Measurements from ENCODE around the gene F13B.

Gene F13B

DNA sequence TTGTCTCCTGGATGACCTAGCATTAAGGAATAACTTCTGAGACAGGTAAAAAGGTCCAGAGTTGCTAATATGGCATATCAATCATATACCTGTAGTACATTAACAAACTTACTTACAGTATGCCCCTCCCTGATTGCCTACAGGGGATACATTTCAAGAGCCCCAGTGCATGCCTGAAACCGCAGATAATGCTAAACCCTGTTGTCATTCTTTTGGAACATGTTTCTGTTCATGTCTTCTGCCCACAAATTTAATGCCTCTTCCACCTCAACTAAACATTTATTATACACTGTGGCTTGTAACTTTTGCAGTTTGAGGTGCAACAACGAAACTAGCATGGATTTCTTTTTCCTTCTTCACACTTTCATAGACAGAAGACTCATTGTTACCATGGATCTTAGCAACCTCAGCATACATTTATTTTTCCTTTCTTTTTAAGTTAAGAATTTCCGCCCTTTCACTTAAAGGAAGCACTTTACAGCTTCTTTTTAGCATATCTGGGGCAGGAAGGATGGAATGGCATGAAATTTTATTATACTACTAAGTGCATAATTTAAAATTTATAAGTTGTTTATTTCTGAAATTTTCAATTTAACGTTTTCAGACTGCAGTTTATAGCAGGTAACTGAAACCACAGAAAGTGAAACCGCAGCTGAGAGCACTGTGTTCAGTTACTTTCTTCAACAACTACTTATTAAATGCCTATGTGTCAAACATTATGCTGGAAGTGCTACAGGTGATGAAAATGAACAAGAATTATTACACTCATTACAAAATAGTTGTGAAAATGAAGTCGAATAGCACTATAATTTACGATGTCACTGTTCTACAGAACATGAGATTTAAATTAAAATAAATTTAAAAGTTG, 25.3 kb downstream of the F13B start:
- no peak for DNase-seq

DNA sequence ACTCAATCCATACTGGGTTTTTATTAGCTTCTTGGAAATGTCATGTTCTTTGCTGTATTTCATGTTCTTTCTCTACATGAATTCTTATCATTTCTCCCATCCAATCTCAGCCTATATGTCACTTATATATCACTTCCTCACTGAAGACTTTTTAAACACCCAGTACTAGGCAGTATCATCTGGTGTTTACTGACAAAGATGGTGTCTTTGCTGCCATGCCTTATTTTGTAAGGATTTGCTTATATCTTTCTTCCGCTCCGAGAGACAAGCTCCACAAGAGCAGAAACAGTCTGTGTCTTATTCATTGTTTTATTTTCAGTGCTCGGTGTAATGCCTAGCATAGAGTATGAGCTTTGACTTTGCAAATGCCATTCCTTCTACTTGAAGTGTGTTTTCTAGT, 30.2 kb downstream of the F13B start:
- DNase-seq = no peak

DNA sequence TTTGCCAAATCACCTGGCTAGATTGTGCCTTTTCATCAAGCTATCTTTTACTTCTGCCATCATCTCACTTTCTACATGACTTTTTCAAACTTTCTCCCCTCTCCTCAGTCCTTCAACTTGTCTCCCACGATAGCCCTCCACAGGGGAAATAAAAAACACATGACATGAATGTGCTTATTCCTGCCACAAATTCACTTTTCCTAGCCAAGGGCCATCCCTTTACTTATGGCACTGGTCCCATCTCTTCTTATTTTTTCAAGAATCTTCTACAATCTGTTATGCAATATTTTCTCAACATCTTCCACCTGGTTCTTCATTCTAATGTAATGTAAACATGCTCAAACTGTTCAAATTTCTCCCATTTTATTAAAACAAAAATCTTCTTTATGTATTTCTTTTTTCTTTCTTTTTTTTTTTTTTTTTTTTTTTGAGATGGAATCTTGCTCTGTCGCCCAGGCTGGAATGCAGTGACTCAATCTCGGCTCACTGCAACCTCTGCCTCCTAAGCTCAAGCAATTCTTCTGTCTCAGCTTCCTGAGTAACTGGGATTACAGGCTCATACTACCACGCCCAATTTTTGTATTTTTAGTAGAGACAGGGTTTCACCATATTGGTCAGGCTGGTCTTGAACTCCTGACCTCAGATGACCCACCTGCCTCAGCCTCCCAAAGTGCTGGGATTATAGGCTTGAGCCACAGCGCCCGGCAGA, 32.3 kb downstream of the F13B start:
- DNase-seq = peak; percentile 70

DNA sequence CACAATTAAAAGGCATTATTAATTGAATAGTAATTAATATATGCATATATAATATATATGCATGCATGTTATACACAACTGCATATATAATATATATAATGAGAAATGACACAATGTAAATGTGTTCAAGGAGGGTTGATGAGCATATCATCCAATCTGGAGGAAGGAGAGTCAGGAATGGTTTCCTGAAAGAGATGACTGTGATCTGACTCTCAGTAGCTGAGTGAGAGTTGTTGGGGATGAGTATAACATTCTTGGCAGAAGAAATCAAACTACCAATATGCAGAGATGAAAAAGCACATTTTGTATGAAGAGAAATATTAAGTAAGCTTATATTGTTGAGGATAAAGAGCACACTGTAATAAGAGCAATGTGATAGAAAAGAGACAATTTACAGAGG, 37.3 kb downstream of the F13B start:
- no peak for DNase-seq

DNA sequence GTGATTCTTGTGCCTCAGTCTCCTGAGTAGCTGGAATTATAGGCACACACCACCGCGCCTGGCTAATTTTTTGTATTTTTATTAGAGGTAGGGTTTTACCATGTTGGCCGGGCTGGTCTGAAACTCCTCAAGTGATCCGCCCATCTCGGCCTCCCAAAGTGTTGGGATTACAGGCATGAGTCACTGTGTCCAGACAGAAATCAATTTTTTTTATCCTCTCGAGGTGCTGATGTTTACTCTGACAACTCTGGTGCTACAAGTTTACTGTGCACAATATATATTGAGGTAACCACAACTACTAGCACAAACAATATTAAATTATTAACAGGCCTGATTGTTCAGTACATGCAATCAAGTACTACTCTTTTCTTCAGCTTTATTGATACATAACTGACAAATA, 39.7 kb downstream of the F13B start:
- DNase-seq = no peak

DNA sequence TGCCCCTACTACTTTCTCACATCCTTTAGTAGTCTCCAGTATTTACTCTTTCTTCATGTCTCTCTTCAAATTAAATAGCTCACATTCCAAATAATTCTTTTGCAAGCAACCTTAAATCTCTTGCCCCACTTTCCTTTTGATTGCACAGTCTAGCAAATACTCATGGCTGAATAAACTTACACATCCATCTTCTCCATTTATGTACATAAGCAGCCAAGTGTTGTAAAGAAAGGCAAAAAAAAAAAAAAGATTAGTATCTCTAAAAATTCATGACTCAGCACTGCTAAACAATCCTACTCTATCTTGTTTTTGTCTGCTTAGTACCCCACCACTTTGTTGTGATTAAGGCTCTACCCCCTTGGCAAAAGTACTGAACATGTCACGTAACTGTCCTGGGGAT, 42.6 kb downstream of the F13B start:
- DNase-seq = no peak

DNA sequence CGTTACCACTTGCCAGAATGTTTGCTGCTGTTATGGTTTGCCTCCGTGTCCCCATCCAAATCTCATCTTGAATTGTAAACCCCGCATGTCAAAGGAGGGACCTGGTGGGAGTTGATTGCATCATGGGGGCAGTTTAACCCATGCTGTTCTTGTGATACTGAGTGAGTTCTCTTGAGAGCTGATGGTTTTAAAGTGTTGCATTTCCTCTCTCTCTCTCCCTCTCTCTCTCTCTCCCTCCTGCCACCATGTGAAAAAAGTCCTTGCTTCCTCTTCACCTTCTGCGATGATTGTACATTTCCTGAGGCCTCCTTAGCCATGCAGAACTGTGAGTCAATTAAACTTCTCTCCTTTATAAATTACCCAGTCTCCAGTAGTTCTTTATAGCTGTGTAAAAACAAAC, 45.3 kb downstream of the F13B start:
- DNase-seq = no peak

DNA sequence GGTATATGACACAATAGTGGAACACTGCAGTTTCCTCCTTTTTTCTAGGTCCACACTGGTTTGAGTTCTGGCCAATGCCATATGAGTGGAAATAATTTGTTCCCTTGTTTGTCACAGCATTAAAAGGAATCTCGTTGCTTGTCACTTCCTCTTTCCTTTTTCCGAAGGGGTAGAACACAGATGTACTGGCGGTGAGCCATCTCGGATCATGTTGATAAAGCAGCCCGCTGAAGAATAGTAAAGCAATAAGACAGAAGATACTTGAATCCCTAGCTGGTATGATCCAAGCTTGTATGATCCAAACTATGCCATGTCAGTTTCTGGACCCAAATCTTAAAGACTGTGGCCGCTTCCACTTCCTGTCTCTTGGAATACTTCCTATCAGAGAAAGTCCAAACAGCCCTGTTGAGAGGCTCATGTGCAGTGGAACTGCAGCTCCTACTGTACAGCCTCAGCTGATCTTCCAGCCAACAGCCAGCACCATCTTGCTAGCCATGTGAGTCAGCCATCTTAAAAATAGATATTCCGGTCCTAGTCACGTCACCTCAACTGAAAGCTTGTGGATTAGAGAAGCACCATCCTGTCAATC, 49.4 kb downstream of the F13B start:
- no peak for DNase-seq

DNA sequence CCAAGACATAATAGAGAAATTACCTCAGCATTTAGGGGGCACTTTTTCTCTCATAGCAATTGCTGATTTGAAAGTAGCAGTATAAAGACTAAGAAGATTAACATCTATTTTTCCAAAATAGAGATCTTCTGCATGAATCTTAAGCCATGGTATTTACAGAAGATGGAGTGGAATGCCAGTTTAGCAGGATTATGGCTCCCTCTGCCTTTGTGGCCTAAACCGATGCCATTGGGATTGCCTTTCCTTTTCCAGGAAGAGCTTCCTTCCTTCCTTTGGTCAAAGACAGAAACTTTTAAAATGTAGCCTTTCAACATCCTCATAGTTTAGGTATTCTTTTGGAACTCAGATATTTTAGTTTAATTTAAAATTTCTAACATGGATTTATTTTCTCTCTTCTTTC, 50.3 kb downstream of the F13B start:
- no peak for DNase-seq

DNA sequence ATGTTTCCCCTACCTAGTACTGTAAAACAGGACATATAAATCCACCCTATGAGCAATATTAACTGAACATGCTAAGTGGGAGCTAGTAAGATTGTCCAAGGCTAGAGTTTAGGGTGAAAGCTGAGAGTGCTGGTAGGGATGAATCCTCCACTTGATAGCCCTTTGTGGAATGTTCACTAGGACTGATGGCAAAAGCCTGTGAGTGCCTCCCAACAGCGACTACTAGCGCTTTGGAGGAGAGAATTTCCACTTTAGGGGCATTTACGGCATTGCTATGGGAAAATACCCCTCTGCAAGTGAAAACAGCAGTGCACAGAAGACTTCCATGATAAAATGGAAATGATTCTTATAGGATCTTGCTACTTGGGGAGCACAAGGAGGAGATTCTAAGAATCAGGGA, 53.8 kb downstream of the F13B start:
- no peak for DNase-seq

DNA sequence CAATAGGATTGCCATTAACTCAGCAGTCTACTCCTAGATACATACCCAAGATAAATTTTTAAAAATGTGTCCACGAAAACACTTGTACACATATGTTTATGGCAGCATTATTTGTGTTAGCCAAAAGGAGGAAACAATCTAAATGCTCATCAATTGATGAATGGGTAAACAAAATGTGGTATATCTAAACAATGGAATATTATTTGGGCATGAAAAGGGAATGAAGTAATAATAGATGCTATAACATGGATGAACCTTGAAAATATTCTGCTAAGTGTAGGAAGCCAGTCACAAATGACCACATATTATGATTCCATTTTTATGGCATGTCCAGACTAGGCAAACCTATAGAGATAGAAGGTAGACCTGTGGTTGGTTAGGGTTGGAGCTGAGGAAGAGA, 55.4 kb downstream of the F13B start:
- no peak for DNase-seq

DNA sequence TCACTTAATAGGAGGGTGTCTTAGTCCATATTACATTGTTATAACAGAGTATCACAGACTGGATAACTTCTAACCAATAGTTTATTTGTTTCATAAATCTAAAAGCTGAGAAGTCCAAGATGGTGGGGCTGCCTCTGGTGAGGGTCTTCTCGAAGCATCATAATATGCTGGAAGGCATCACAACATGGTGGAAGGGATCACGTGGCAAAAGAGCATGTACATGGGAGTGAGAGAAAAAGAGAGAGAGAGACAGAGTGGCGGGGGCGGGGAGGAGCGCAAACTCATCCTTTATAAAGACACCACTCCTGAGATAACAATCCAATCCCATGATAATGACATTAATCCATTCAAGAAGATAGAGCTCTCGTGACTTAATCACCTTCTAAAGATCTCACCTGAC, 58.2 kb downstream of the F13B start:
- no peak for DNase-seq

DNA sequence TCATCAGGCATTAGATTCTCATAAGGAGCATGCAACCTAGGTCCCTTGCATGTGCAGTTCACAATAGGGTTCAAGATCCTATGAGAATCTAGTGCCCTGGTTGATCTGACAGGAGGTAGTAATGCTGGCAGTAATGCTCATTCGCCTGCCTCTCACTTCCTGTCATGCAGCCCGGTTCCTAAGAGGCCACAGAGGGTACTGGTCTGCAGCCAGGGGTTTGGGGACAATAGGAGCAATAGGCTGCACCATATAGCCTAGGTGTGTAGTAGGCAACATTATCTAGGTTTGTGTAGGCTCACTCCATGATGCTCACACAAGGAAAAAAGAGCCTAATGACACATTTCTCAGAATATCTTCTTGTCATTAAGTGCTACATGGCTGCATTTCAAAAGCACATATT, 63.9 kb downstream of the F13B start:
- no peak for DNase-seq

DNA sequence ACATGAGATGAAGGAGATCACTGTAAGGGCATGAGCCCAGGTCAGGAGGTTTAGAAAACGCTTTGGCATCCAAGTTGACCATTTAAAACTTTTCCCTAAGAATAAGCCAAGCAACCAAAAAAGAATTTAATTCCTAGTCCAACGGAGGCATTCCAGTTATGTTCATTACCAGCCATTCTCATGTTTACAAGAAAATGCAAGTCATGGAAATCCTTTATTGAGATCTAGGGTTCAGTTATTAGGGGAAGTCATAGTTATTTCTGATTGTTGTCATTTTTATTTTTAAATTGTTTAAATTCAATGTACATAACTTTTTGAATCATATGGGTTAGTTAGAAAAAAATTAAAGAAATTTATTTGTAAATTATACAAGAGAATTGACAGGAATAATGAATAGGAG, 65.2 kb downstream of the F13B start:
- no peak for DNase-seq

DNA sequence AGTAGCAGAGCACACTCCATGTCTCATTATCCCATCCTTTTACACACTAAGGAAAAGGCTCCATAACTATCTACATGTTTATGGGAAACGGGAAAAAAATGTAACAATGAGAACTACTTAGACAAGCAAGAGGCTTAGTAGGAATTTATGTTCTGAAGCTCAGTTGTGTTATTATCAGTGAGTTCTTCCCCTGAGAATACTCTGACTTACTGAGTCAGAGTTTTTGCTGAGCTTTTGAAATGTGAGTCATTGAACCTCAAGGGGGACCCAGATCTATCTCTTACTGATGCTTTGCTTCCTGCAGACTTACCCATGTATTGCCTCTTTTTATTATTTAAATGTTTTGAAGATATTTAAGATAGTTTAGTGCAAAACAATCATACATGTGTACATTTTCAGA, 69.6 kb downstream of the F13B start:
- no peak for DNase-seq

DNA sequence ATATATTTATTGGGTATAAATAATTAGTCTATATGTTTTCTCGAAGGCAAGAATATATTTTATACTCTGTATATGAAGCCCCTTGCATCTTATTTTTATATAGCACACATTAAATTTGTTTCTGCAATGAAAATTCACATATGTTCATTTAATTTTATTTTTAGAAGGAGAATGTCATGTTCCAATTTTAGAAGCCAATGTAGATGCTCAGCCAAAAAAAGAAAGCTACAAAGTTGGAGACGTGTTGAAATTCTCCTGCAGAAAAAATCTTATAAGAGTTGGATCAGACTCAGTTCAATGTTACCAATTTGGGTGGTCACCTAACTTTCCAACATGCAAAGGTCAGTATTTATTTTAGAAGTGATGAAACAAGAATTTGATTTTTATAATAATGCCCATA, 73.1 kb downstream of the F13B start:
- DNase-seq = no peak

DNA sequence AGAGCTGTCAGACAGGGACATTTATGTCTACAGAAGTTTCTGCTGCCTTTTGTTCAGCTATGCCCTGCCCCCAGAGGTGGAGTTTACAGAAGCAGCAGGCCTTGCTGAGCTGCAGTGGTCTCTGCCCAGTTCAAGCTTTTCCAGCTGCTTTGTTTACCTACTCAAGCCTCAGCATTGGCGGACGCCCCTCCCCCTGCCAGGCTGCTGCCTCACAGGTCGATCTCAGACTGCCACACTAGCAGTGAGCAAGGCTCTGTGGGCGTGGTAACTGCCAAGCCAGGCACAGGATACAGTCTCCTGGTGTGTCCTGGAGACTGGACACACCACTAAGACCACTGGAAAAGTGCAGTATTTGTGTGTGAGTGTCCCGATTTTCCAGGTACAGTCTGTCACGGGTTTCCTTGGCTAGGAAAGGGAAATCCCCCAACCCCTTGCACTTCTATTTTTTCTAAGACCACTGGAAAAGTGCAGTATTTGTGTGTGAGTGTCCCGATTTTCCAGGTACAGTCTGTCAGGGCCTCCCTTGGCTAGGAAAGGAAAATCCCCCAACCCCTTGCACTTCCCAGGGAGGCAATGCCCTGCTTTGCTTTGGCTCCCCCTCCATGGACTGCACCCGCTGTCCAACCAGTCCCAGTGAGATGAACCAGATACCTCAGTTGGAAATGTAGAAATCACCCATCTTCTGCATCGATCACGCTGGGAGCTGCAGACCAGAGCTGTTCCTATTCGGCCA, 75.0 kb downstream of the F13B start:
- DNase-seq = peak; percentile 97
